ENCODE measurements around the gene GGA3.
"Not testable (repeated sequence)": the region's sequence is repeated elsewhere in the genome, so short reads cannot be mapped to it uniquely, and the experiment has no call there.

The GGA3 gene

GRCh38 chr17:75288770-75289114, 27.3 kb upstream of the GGA3 start:
- H2BK120ac ChIP-seq (ENCODE audit: low read depth, low read length), result no peak overlapping the region
- peak; percentile 57 for DNase-seq
- no peak overlapping the region for H3K23ac ChIP-seq (ENCODE audit: low read length)
- no peaks in the 10 kb centered on the region for H3K36me3 ChIP-seq (ENCODE audit: control insufficient read depth, insufficient read depth, low read length)
- peak overlapping the region; percentile 50 for H3K4me3 ChIP-seq (ENCODE audit: low read length)
- H3K4ac ChIP-seq (ENCODE audit: low read depth, low read length), result no peak overlapping the region
- peak overlapping the region; percentile 70 for H3K9ac ChIP-seq (ENCODE audit: low read length)
- no peaks in the 10 kb centered on the region for H3K4me1 ChIP-seq (ENCODE audit: control insufficient read depth, low read depth, low read length)
- H2BK5ac ChIP-seq (ENCODE audit: low read length), result no peak overlapping the region
- peak overlapping the region; percentile 86 for H3K56ac ChIP-seq (ENCODE audit: low read length)
- no peak overlapping the region for H2BK15ac ChIP-seq (replicated peaks; ENCODE audit: low read depth)
- H3K27me3 ChIP-seq (ENCODE audit: insufficient read depth, low read length, poor library complexity), result no peaks in the 10 kb centered on the region
- no peak overlapping the region for H3K18ac ChIP-seq (ENCODE audit: low read length)
- H3K4me2 ChIP-seq (ENCODE audit: low read length), result peak overlapping the region; percentile 90
- H4K8ac ChIP-seq (ENCODE audit: low read depth, low read length), result no peak overlapping the region
- H3K79me2 ChIP-seq (ENCODE audit: control insufficient read depth, insufficient read depth, low read length), result no peaks in the 10 kb centered on the region
- no peak overlapping the region for H3K27ac ChIP-seq (ENCODE audit: low read depth, low read length)
- H4K5ac ChIP-seq (ENCODE audit: low read length), result no peak overlapping the region
- no peak overlapping the region for H2AK5ac ChIP-seq (ENCODE audit: low read length)
- H3K79me1 ChIP-seq (ENCODE audit: low read length), result no peaks in the 10 kb centered on the region
- WGBS (ENCODE audit: extremely low coverage, insufficient coverage, low lambda C conversion rate), result no CpG with 5 or more reads among the region's 14 CpGs

GRCh38 chr17:75288359-75288758, 27.0 kb upstream of the GGA3 start:
- no peak overlapping the region for H2BK15ac ChIP-seq (replicated peaks; ENCODE audit: low read depth)
- no peak overlapping the region for H3K18ac ChIP-seq (ENCODE audit: low read length)
- H2BK120ac ChIP-seq (ENCODE audit: low read depth, low read length), result no peak overlapping the region
- H3K79me1 ChIP-seq (ENCODE audit: low read length), result no peaks in the 10 kb centered on the region
- H4K5ac ChIP-seq (ENCODE audit: low read length), result no peak overlapping the region
- no peak overlapping the region for H3K4ac ChIP-seq (ENCODE audit: low read depth, low read length)
- H3K9ac ChIP-seq (ENCODE audit: low read length), result no peak overlapping the region
- WGBS (ENCODE audit: extremely low coverage, insufficient coverage, low lambda C conversion rate), result no CpG with 5 or more reads among the region's 2 CpGs
- H3K56ac ChIP-seq (ENCODE audit: low read length), result no peak overlapping the region
- H3K4me3 ChIP-seq (ENCODE audit: low read length), result no peak overlapping the region
- H3K27me3 ChIP-seq (ENCODE audit: insufficient read depth, low read length, poor library complexity), result no peaks in the 10 kb centered on the region
- H3K23ac ChIP-seq (ENCODE audit: low read length), result no peak overlapping the region
- H3K79me2 ChIP-seq (ENCODE audit: control insufficient read depth, insufficient read depth, low read length), result no peaks in the 10 kb centered on the region
- DNase-seq, result no peak
- H3K4me2 ChIP-seq (ENCODE audit: low read length), result no peak overlapping the region
- no peak overlapping the region for H2AK5ac ChIP-seq (ENCODE audit: low read length)
- no peaks in the 10 kb centered on the region for H3K4me1 ChIP-seq (ENCODE audit: control insufficient read depth, low read depth, low read length)
- no peak overlapping the region for H3K27ac ChIP-seq (ENCODE audit: low read depth, low read length)
- H2BK5ac ChIP-seq (ENCODE audit: low read length), result no peak overlapping the region
- no peaks in the 10 kb centered on the region for H3K36me3 ChIP-seq (ENCODE audit: control insufficient read depth, insufficient read depth, low read length)
- H4K8ac ChIP-seq (ENCODE audit: low read depth, low read length), result no peak overlapping the region

- H3K79me2 ChIP-seq (ENCODE audit: control insufficient read depth, insufficient read depth, low read length), result no peaks in the 10 kb centered on the region
- H2AK5ac ChIP-seq (ENCODE audit: low read length), result no peak overlapping the region
- no peak overlapping the region for H4K5ac ChIP-seq (ENCODE audit: low read length)
- no peak overlapping the region for H3K4me3 ChIP-seq (ENCODE audit: low read length)
- H3K27ac ChIP-seq (ENCODE audit: low read depth, low read length), result no peak overlapping the region
- WGBS (ENCODE audit: extremely low coverage, insufficient coverage, low lambda C conversion rate), result no CpG with 5 or more reads among the region's 9 CpGs
- no peaks in the 10 kb centered on the region for H3K4me1 ChIP-seq (ENCODE audit: control insufficient read depth, low read depth, low read length)
- DNase-seq, result no peak
- no peak overlapping the region for H3K9ac ChIP-seq (ENCODE audit: low read length)
- no peak overlapping the region for H3K23ac ChIP-seq (ENCODE audit: low read length)
- no peak overlapping the region for H3K4me2 ChIP-seq (ENCODE audit: low read length)
- no peak overlapping the region for H2BK5ac ChIP-seq (ENCODE audit: low read length)
- no peak overlapping the region for H4K8ac ChIP-seq (ENCODE audit: low read depth, low read length)
- H3K79me1 ChIP-seq (ENCODE audit: low read length), result no peaks in the 10 kb centered on the region
- H3K36me3 ChIP-seq (ENCODE audit: control insufficient read depth, insufficient read depth, low read length), result no peaks in the 10 kb centered on the region
- no peak overlapping the region for H3K18ac ChIP-seq (ENCODE audit: low read length)
- no peak overlapping the region for H3K4ac ChIP-seq (ENCODE audit: low read depth, low read length)
- H2BK15ac ChIP-seq (replicated peaks; ENCODE audit: low read depth), result no peak overlapping the region
- no peak overlapping the region for H3K56ac ChIP-seq (ENCODE audit: low read length)
- no peak overlapping the region for H2BK120ac ChIP-seq (ENCODE audit: low read depth, low read length)
- no peaks in the 10 kb centered on the region for H3K27me3 ChIP-seq (ENCODE audit: insufficient read depth, low read length, poor library complexity)
Measured at GRCh38 chr17:75287221-75287620, 25.8 kb upstream of the GGA3 start.

GRCh38 chr17:75285123-75285522, 23.7 kb upstream of the GGA3 start:
- no peaks in the 10 kb centered on the region for H3K79me1 ChIP-seq (ENCODE audit: low read length)
- no peak overlapping the region for H3K23ac ChIP-seq (ENCODE audit: low read length)
- H3K56ac ChIP-seq (ENCODE audit: low read length), result no peak overlapping the region
- no peak overlapping the region for H4K5ac ChIP-seq (ENCODE audit: low read length)
- no peak overlapping the region for H2BK15ac ChIP-seq (replicated peaks; ENCODE audit: low read depth)
- no peak overlapping the region for H2BK5ac ChIP-seq (ENCODE audit: low read length)
- H3K36me3 ChIP-seq (ENCODE audit: control insufficient read depth, insufficient read depth, low read length), result no peaks in the 10 kb centered on the region
- no CpG with 5 or more reads among the region's 6 CpGs for WGBS (ENCODE audit: extremely low coverage, insufficient coverage, low lambda C conversion rate)
- no peak overlapping the region for H3K9ac ChIP-seq (ENCODE audit: low read length)
- H3K4me1 ChIP-seq (ENCODE audit: control insufficient read depth, low read depth, low read length), result no peaks in the 10 kb centered on the region
- H3K18ac ChIP-seq (ENCODE audit: low read length), result no peak overlapping the region
- no peaks in the 10 kb centered on the region for H3K27me3 ChIP-seq (ENCODE audit: insufficient read depth, low read length, poor library complexity)
- no peaks in the 10 kb centered on the region for H3K79me2 ChIP-seq (ENCODE audit: control insufficient read depth, insufficient read depth, low read length)
- H3K4me2 ChIP-seq (ENCODE audit: low read length), result no peak overlapping the region
- no peak overlapping the region for H4K8ac ChIP-seq (ENCODE audit: low read depth, low read length)
- no peak for DNase-seq
- H3K4me3 ChIP-seq (ENCODE audit: low read length), result no peak overlapping the region
- H2AK5ac ChIP-seq (ENCODE audit: low read length), result no peak overlapping the region
- H2BK120ac ChIP-seq (ENCODE audit: low read depth, low read length), result no peak overlapping the region
- H3K27ac ChIP-seq (ENCODE audit: low read depth, low read length), result no peak overlapping the region
- H3K4ac ChIP-seq (ENCODE audit: low read depth, low read length), result no peak overlapping the region

- H3K4ac ChIP-seq (ENCODE audit: low read depth, low read length); H3K4me2 ChIP-seq (ENCODE audit: low read length); H4K8ac ChIP-seq (ENCODE audit: low read depth, low read length); H3K56ac ChIP-seq (ENCODE audit: low read length); H3K27me3 ChIP-seq (ENCODE audit: insufficient read depth, low read length, poor library complexity); H3K18ac ChIP-seq (ENCODE audit: low read length); H2BK120ac ChIP-seq (ENCODE audit: low read depth, low read length); H3K4me1 ChIP-seq (ENCODE audit: control insufficient read depth, low read depth, low read length); H2BK15ac ChIP-seq (replicated peaks; ENCODE audit: low read depth); H2AK5ac ChIP-seq (ENCODE audit: low read length); H3K23ac ChIP-seq (ENCODE audit: low read length); H3K27ac ChIP-seq (ENCODE audit: low read depth, low read length); H3K9ac ChIP-seq (ENCODE audit: low read length); H4K5ac ChIP-seq (ENCODE audit: low read length); DNase-seq; H3K36me3 ChIP-seq (ENCODE audit: control insufficient read depth, insufficient read depth, low read length); H3K79me1 ChIP-seq (ENCODE audit: low read length); H2BK5ac ChIP-seq (ENCODE audit: low read length); H3K79me2 ChIP-seq (ENCODE audit: control insufficient read depth, insufficient read depth, low read length); H3K4me3 ChIP-seq (ENCODE audit: low read length): not testable (repeated sequence)
- no CpG with 5 or more reads among the region's 4 CpGs for WGBS (ENCODE audit: extremely low coverage, insufficient coverage, low lambda C conversion rate)
Measured at GRCh38 chr17:75280189-75280588, 18.8 kb upstream of the GGA3 start.

- no peak overlapping the region for H3K4me2 ChIP-seq (ENCODE audit: low read length)
- no peak overlapping the region for H2BK5ac ChIP-seq (ENCODE audit: low read length)
- no peaks in the 10 kb centered on the region for H3K27me3 ChIP-seq (ENCODE audit: insufficient read depth, low read length, poor library complexity)
- no peaks in the 10 kb centered on the region for H3K79me2 ChIP-seq (ENCODE audit: control insufficient read depth, insufficient read depth, low read length)
- no peaks in the 10 kb centered on the region for H3K4me1 ChIP-seq (ENCODE audit: control insufficient read depth, low read depth, low read length)
- no peak overlapping the region for H3K27ac ChIP-seq (ENCODE audit: low read depth, low read length)
- no peak overlapping the region for H3K4me3 ChIP-seq (ENCODE audit: low read length)
- DNase-seq, result peak; percentile 8
- no peak overlapping the region for H4K5ac ChIP-seq (ENCODE audit: low read length)
- H3K23ac ChIP-seq (ENCODE audit: low read length), result no peak overlapping the region
- H3K36me3 ChIP-seq (ENCODE audit: control insufficient read depth, insufficient read depth, low read length), result peaks cover 2% of the 10 kb centered on the region
- H3K56ac ChIP-seq (ENCODE audit: low read length), result no peak overlapping the region
- H3K4ac ChIP-seq (ENCODE audit: low read depth, low read length), result no peak overlapping the region
- no peak overlapping the region for H2BK120ac ChIP-seq (ENCODE audit: low read depth, low read length)
- H3K9ac ChIP-seq (ENCODE audit: low read length), result no peak overlapping the region
- no peak overlapping the region for H2AK5ac ChIP-seq (ENCODE audit: low read length)
- no peak overlapping the region for H2BK15ac ChIP-seq (replicated peaks; ENCODE audit: low read depth)
- no peak overlapping the region for H3K18ac ChIP-seq (ENCODE audit: low read length)
- no CpG with 5 or more reads among the region's 6 CpGs for WGBS (ENCODE audit: extremely low coverage, insufficient coverage, low lambda C conversion rate)
- no peaks in the 10 kb centered on the region for H3K79me1 ChIP-seq (ENCODE audit: low read length)
- H4K8ac ChIP-seq (ENCODE audit: low read depth, low read length), result no peak overlapping the region
Measured at GRCh38 chr17:75277664-75278071, 16.3 kb upstream of the GGA3 start.
